Transverse colon (tissue), 4 donors: ENCODE data around the gene GPR141. TPM values are rescaled to one million over a fixed set of nuclear protein-coding genes. Genes with fewer than 3 reads are reported as not detected.

Source experiments
- DNase-seq: peaks from one replicate; pipeline ENCODE4 v3.0.0-alpha.2; 2019
- H3K27ac ChIP-seq, 4 donors: fragments of 200-600 bp; sonication (generic); 2 replicates each; pipeline ENCODE4 v1.5.1; 2016 to 2018; ENCODE audit warnings: inconsistent platforms in 4 of 4
- H3K27me3 ChIP-seq: fragments of 200-600 bp; sonication (generic); 2 replicates; pipeline ENCODE4 v1.5.1; 2017; ENCODE audit warnings: inconsistent platforms
- H3K36me3 ChIP-seq, 4 donors: fragments of 200-600 bp; sonication (generic); 2 replicates each; pipeline ENCODE4 v1.5.1; 2017 to 2019; ENCODE audit warnings: inconsistent platforms in 4 of 4
- H3K4me1 ChIP-seq, 4 donors: fragments of 200-600 bp; sonication (generic); 2 replicates each; pipeline ENCODE4 v1.5.1; 2017 to 2020; ENCODE audit warnings: inconsistent platforms in 4 of 4
- H3K4me3 ChIP-seq, 4 donors: fragments of 200-600 bp; sonication (generic); 1 replicate in 1 of 4; 2 replicates in 3 of 4; pipeline versions ENCODE4 v1.5.1 to v1.6.1; 2017 to 2019; ENCODE audit warnings: inconsistent platforms in 4 of 4
- H3K9me3 ChIP-seq, 2 donors: fragments of 200-600 bp; sonication (generic); 2 replicates each; pipeline ENCODE4 v1.5.1; 2017 to 2019; ENCODE audit warnings: inconsistent platforms in 2 of 2
- CTCF ChIP-seq, 5 experiments: fragments of 200-600 bp in 3 of 5; fragments of 450-650 bp in 2 of 5; sonication (generic) in 3 of 5; IDR thresholded peaks; 1 replicate in 2 of 5; 2 replicates in 3 of 5; pipeline ENCODE4 v1.5.1; 2016 to 2017; ENCODE audit warnings: antibody characterized with exemption in 5 of 5, inconsistent platforms in 3 of 5, mild to moderate bottlenecking in 2 of 5, moderate library complexity in 1 of 5
- EP300 ChIP-seq: sonication (generic); formaldehyde crosslinking; IDR thresholded peaks from one replicate; pipeline ENCODE4 v1.6.1; 2017; ENCODE audit warnings: antibody characterized with exemption, low read depth
- POLR2A ChIP-seq: fragments of 450-650 bp; IDR thresholded peaks from one replicate; pipeline ENCODE4 v1.6.1; 2016; ENCODE audit warnings: antibody characterized with exemption, mild to moderate bottlenecking, moderate library complexity
- POLR2AphosphoS5 ChIP-seq, 3 donors: sonication (generic); formaldehyde crosslinking; IDR thresholded peaks; one replicate each; pipeline ENCODE4 v1.6.1; 2016; ENCODE audit warnings: antibody characterized with exemption in 3 of 3
- WGBS, 2 donors: methylation state at CpG; one replicate each; pipeline ENCODE4 v1.1.5; 2018; ENCODE audit warnings: low coverage in 1 of 2; 5-methylcytosine and 5-hydroxymethylcytosine counted together
- in situ Hi-C, 4 donors: fragments of 200-750 bp; cut with MboI; loops; one replicate each; pipeline versions ENCODE4 v1.15.0 to v1.15.1; 2017; ENCODE audit warnings: low sequenced_read_pairs in 3 of 4, low pct_ligation_motif_present in 1 of 4, low pct_unique_long_range_greater_than_20kb in 1 of 4
- intact Hi-C: fragments of 100-400 bp; cut with DNase I; formaldehyde crosslinking; loops from one replicate; pipeline ENCODE4 v1.15.1; 2023; ENCODE audit warnings: low total_unique reads
- total RNA-seq, 4 donors: library from RNA; depleted of rRNA; stranded (reverse); fragments of >200 nt; gene quantifications; one replicate each; pipeline ENCODE4 v1.1.0, GENCODE V29; 2016

Gene GPR141
- total RNA-seq, 4 donors from 2014 or later: not detected

DNA sequence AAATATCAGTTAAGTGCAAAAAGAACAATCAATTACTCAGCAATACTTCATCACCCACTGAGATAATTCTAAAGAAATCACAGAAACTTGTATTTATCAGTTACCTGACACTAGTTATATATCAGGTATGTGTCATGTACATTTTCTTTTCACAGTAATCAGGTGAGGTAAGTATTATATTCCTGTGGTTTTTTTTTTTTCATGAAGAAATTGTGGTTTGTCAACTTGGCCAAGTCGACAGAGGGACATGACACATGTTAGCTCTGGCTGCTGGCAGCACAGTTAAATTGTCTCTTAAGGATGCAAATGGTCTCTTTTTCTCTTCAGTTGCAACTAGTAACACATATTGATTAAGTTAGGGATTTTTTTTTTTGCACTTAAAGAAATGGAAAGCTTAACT is 13.7 kb upstream of the GPR141 start:
- Histone ChIP-seq H3K9me3 (no peaks in the 10 kb centered on the region), H3K27me3 (no peaks in the 10 kb centered on the region), H3K4me1 (no peaks in the 10 kb centered on the region), H3K36me3 (no peaks in the 10 kb centered on the region), H3K4me3 (no peak overlapping the region), H3K27ac (no peak overlapping the region)
- TF ChIP-seq CTCF (IDR thresholded peaks at IDR 0.05): no peak
- no peak for TF ChIP-seq POLR2AphosphoS5 (IDR thresholded peaks at IDR 0.05)
- TF ChIP-seq POLR2A: no peak
- no peak for TF ChIP-seq EP300
- in situ Hi-C loops (no loop called here), intact Hi-C loops (no loop called here)
- no peak for DNase-seq
- 29 to 53% methylated on average over 1 of the region's 1 CpG for WGBS, 2 donors

GRCh38 chr7:37670436-37670835 is 13.1 kb upstream of the GPR141 start:
- Histone ChIP-seq H3K36me3 (no peaks in the 10 kb centered on the region), H3K27me3 (no peaks in the 10 kb centered on the region), H3K4me1 (no peaks in the 10 kb centered on the region), H3K9me3 (no peaks in the 10 kb centered on the region), H3K27ac (no peak overlapping the region), H3K4me3 (no peak overlapping the region)
- in situ Hi-C loops: no loop called here
- TF ChIP-seq CTCF (IDR thresholded peaks at IDR 0.05) (no peak), POLR2AphosphoS5 (IDR thresholded peaks at IDR 0.05) (no peak)
- intact Hi-C loops: no loop called here
- 50% methylated on average over 1 of the region's 1 CpG; no CpG with 5 or more reads in 1 of the 2 donors for WGBS, 2 donors
- DNase-seq: no peak

- Histone ChIP-seq H3K9me3 (no peaks in the 10 kb centered on the region), H3K36me3 (no peaks in the 10 kb centered on the region), H3K4me3 (no peak overlapping the region), H3K27me3 (no peaks in the 10 kb centered on the region), H3K27ac (no peak overlapping the region), H3K4me1 (no peaks in the 10 kb centered on the region)
- no peak for TF ChIP-seq EP300
- TF ChIP-seq CTCF (IDR thresholded peaks at IDR 0.05): no peak
- no peak for TF ChIP-seq POLR2AphosphoS5 (IDR thresholded peaks at IDR 0.05)
- TF ChIP-seq POLR2A: no peak
- in situ Hi-C loops: no loop called here
- intact Hi-C loops: no loop called here
- WGBS, 2 donors: 77 to 80% methylated on average over 3 of the region's 3 CpGs
- no peak for DNase-seq
Observed at GRCh38 chr7:37671876-37672275, 11.7 kb upstream of the GPR141 start.

GRCh38 chr7:37672926-37673325 is 10.6 kb upstream of the GPR141 start:
- Histone ChIP-seq H3K4me1 (no peaks in the 10 kb centered on the region), H3K36me3 (no peaks in the 10 kb centered on the region), H3K27me3 (no peaks in the 10 kb centered on the region), H3K4me3 (no peak overlapping the region), H3K9me3 (no peaks in the 10 kb centered on the region), H3K27ac (no peak overlapping the region)
- DNase-seq: no peak
- WGBS, 2 donors: 59% methylated on average over 3 of the region's 3 CpGs; no CpG with 5 or more reads in 1 of the 2 donors
- intact Hi-C loops (no loop called here), in situ Hi-C loops (no loop called here)
- TF ChIP-seq EP300 (no peak), POLR2AphosphoS5 (IDR thresholded peaks at IDR 0.05) (no peak)

GRCh38 chr7:37673523-37673922 is 10.0 kb upstream of the GPR141 start:
- Histone ChIP-seq H3K9me3 (no peaks in the 10 kb centered on the region), H3K27ac (no peak overlapping the region), H3K4me3 (no peak overlapping the region), H3K4me1 (no peaks in the 10 kb centered on the region), H3K36me3 (no peaks in the 10 kb centered on the region), H3K27me3 (no peaks in the 10 kb centered on the region)
- intact Hi-C loops (no loop called here), in situ Hi-C loops (no loop called here)
- TF ChIP-seq EP300: no peak
- no peak for TF ChIP-seq POLR2A
- TF ChIP-seq POLR2AphosphoS5 (IDR thresholded peaks at IDR 0.05): no peak
- TF ChIP-seq CTCF (IDR thresholded peaks at IDR 0.05): no peak
- 75 to 76% methylated on average over 1 of the region's 1 CpG for WGBS, 2 donors
- DNase-seq: no peak
